NCI-H2171 treated with DMSO at 0.1 percent for 48 hours (cell line): ENCODE data around the gene TNFRSF19.
A peak's percentile ranks its signal among the peaks of the same experiment; 100 is the strongest.

Source experiments
- DNase-seq: peaks from one replicate; lab custom pipeline; 2025; lab: John Stamatoyannopoulos, UW

The TNFRSF19 gene

DNA sequence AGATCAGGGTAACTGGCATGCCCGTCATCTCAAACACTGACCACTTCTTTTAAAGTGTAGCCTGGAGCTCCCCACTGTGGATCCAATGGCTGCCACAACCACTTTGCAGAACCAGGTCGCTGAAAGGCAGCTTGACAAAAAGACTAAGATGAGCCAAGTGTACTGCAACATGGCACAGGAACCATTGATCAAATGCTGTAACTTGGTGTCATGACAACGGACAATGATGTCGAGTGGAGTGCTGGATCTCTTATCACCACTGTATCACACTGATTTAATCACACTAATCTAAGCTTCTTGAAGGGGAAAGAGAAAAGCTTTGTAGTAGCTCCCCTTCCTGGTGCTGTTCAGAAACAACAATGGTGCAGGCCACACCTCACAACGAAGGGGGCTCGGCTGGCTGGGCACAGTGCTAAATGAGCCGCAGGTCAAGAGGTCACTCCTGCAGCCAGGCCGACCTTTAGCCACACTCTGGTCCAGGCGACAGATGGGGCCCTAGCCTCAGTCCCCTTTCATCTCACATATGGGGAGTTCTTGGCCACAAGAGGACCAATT, 2.2 kb upstream of the TNFRSF19 start:
- DNase-seq: no peak

DNA sequence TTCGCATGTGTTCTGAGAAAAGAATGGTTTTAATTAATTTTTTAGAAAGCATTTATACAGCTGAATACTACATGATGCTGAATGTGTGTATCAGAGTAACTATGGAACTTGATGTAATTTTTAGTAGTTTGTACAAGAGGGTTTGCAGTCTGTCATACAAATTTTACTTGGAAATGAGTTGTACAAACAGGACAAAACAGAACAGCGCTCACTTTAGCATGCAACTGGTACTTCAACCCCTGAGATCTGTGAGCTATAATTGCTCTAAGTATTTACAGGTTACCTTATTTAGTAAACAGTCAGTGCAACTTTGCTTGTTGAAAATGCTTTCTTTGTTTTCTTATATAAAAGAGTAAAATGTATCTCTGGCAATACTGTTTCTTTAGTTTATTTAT, 706 bp downstream of the TNFRSF19 start:
- DNase-seq: no peak

DNA sequence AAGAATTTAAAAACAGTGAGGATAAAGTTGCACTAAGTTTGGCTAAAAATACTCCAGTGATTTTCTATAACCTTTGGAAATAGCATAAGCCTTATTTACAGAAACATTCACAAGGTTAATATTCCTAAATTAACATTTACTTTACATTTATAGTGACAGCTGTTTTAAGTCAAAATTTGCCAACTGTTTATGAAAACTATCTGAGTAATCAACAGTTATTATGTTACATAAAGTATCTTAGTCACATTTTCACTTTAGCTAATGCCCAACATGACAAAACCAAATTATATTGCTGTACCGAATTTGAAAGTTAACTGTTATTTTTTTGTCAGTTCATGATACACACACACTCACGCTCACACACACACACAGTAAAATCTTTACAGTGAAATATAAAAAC, 1.2 kb downstream of the TNFRSF19 start:
- no peak for DNase-seq

GRCh38 chr13:23572836-23573235, 2.6 kb downstream of the TNFRSF19 start:
- DNase-seq: no peak

DNA sequence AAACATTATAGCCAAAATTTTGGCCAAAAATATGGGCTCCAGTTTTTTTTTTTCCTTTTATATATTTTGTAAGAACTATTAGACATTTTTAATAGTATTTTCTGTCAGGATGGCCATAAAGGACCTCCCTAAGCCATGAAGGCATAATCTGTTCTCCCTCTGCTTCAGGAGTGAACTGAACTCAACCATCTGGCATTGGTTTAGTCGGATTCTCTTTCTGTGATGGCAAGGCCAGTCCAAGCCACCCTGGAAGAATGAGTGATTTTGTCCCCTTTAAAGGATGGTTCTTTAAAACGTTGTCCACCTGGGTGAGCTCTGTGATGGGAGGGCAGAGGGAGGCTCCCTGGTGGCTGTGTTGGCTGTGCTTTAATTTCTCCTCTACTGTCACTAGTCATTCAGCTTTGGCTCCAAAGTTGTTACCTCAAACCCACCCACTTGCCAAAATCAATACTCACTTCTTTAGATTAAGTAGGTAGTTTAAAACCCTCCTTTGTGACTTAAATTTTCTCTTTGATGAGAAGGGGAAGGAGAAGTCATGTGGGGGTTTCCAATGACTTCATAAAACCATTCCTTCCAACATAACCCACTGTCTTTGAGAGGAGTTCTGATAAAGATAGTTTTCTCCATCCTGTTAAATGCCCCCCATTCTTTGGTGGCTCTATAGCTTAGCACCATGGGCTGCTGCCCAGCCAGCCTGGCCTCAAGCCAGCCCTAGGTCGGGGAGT, 4.4 kb downstream of the TNFRSF19 start:
- DNase-seq: no peak

DNA sequence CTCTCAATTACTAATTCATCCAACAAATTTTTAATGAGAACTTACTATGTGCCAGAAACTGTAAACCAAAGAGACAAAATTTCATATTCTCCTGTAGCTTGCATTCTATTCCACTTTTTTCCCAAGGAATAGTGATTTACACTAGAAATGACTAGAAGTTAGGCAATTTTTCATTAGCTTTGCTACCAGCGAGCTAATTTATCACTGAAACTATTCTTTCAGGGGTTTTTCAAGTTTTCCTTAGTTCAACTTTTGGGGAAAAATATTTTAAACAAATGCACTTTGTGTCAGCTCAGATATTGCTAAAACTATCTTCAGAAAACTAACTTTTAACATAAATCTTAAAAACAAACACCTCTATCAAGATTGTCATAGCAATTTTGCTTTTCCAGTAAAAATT, 5.4 kb downstream of the TNFRSF19 start:
- no peak for DNase-seq

GRCh38 chr13:23578411-23579071, 8.3 kb downstream of the TNFRSF19 start:
- peak; percentile 55 for DNase-seq

GRCh38 chr13:23579072-23579895, 9.1 kb downstream of the TNFRSF19 start:
- peak; percentile 63 for DNase-seq

- DNase-seq: peak; percentile 2
Measured at GRCh38 chr13:23579896-23580683, 9.9 kb downstream of the TNFRSF19 start.

DNA sequence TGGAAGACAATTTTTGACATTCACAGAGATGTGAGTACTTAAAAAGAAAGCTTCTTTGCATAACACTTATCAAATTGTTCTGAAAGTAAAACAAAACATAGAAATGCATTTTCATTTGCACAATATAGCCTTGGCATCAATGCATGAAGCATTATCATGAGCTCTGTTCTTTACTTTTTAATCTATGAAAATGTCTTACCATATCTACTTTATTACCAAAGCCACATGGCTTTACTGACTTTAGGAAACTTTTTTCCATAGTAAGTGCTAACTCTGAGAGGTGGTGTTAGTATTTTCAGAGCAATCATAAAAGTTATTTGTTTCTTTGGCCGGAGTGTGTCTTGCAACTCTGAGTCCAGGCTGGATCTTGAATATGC, 10.5 kb downstream of the TNFRSF19 start:
- DNase-seq: no peak

DNA sequence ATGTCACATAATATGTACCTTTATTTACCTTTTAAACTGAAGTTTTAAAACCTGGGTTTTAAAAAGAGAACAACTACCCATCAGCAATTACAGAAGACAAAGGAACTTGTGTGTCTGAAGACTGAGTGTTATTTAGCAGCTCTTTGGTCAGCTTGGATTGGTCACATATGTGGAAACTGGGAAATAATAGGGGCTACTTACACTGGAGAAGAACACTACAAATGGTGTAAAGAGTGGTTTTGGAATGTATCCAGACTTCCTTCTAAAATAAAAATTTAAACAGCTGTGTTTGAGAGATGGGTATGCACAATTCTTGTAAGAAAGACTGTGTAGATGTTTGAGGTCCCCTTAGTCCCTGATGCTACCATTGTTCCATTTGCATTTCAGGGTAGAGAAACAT, 13.3 kb downstream of the TNFRSF19 start:
- DNase-seq: no peak

DNA sequence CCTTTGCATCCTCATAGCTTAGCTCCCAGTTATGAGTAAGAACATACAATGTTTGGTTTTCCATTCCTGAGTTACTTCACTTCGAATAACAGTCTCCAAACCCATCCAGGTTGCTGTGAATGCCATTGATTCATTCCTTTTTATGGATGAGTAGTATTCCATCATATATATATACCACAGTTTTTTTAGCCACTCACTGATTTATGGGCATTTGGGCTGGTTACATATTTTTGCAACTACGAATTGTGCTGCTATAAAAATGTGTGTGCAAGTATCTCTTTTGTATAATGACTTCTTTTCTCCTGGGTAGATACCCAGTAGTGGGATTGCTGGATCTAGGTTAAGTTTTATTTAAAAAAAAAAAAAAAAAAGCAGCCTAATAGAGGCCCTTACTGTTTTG, 14.1 kb downstream of the TNFRSF19 start:
- DNase-seq: no peak

DNA sequence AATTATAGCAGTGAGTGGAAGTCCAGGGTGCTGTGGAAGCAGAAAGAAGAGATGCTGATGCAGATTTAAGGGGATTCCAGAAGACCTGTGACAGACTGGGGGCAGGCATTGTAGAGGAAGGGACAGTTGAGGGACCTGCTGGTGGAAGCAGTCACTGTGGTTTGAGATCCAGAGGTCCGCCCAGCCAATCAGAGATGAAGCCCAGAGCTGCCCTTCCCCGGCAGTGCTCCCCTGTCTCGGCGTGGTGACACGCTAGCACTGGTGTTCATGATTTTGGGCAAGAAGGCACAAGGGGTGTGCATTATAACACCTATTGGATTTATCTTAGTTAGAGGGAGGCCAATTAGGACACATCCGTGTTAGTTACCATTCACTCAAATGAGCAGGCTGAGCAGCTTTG, 16.1 kb downstream of the TNFRSF19 start:
- no peak for DNase-seq

DNA sequence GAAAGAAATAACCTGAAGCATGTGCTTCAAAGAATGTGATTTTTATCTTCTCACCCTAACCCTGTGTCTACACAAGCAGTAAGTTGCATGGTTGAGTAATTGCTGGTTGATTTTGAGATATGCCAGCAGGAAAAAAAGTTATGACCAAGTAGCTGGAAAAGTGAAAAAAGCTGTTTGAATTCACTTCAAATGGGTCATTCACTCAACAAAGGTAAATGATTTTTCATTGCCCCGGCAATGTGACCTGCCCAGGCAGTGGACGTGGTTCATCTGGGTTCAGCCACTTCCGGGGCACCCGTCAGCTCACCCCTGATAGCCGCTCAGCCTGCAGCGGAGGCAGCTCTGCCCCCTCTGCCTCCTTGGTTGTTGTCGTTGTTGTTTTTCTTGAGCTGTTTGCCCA, 18.5 kb downstream of the TNFRSF19 start:
- DNase-seq: no peak

DNA sequence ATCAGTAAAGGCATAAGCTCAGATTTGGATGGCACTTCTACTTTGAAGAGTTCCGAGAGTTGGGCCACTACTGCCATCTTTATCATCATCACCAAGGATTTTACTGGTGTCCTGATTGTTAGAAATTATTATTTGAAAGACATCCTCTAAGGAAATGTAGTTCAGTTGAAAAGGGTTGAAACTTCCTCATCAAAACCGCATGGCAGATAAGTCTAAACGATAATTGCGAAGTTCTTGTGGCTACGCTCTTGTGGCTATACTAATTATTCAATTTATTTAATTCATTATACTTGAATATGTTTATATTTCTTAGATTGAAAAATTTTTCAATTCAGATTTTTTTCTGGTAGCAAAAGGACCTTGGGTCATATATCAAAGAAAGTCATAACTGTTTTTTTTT, 22.4 kb downstream of the TNFRSF19 start:
- DNase-seq: no peak

GRCh38 chr13:23593148-23593547, 22.9 kb downstream of the TNFRSF19 start:
- no peak for DNase-seq

GRCh38 chr13:23594290-23594689, 24.1 kb downstream of the TNFRSF19 start:
- peak; percentile 19 for DNase-seq

- DNase-seq: no peak
Measured at GRCh38 chr13:23598369-23598768, 28.2 kb downstream of the TNFRSF19 start.

DNA sequence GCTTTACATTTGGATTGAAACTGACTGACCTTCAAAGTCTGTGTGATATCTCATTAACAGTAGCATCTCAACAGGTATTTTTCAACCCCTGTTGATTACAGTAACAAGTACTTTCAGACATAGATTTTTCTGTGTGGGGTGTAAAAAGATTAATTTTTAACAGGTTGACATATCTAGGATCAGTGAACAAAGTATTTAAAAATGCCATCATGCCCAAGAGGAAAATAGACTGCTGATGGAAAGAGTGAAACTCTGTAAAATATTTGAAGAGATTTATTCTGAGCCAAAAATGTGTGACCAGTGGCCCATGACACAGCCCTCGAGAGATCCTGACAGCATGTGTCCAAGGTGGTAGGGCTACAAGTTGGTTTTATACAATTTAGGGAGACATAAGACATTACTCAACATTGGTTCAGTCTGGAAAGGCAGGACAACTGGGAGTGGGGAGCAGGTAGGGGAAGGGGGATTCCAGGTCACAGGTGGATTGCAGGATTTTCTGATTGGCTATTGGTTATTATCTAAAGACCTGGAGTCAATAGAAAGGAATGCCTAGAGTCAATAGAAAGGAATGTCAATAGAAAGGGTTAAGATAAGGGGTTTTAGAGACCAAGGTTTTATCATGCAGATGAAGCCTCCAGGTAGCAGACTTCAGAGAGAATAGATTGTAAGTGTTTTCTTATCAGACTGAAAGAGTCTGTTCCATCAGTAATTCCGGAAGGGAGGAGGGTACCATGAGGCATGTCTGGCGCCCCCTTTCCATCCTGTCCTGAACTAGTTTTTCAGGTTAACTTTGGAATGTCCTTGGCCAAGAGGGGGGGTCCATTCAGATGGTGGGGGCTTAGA, 29.1 kb downstream of the TNFRSF19 start:
- DNase-seq: no peak

GRCh38 chr13:23600100-23600499, 29.9 kb downstream of the TNFRSF19 start:
- DNase-seq: no peak

- no peak for DNase-seq
Measured at GRCh38 chr13:23600534-23600933, 30.3 kb downstream of the TNFRSF19 start.
